B cell (primary cell): ENCODE data around the gene NFIB. TPM values are rescaled to one million over a fixed set of nuclear protein-coding genes. Genes with fewer than 3 reads are reported as not detected.

Source experiments
- ATAC-seq: fragments of 200-7000 bp; cut with Tn5 transposase; one replicate; pipeline ENCODE4 v1.10.0; 2021; ENCODE audit warnings: low read depth, mild to moderate bottlenecking, moderate number of reproducible peaks, moderate library complexity
- CTCF ChIA-PET: fragments of 350-600 bp; sonication (Branson Sonifier 250); formaldehyde crosslinking; loops from one replicate; lab custom pipeline; 2021; ENCODE audit warnings: antibody characterized with exemption, inconsistent platforms; lab: Charles Lee
- POLR2A ChIA-PET: fragments of 350-600 bp; sonication (Branson Sonifier 250); formaldehyde crosslinking; loops from one replicate; lab custom pipeline; 2021; ENCODE audit warnings: antibody characterized with exemption; lab: Charles Lee
- DNase-seq: peaks from one replicate; pipeline ENCODE4 v3.0.0; 2013
- H2AFZ ChIP-seq: 2 replicates; pipeline ENCODE4 v1.6.1; 2012; ENCODE audit warnings: mild to moderate bottlenecking, low read depth, low read length; ENCODE audit not compliant: insufficient read depth, poor library complexity, severe bottlenecking
- H3K27ac ChIP-seq, 2 donors: 1 replicate in 1 of 2; 2 replicates in 1 of 2; pipeline ENCODE4 v1.5.1; 2012 to 2013; ENCODE audit warnings: low read length in 2 of 2, mild to moderate bottlenecking in 2 of 2, moderate library complexity in 1 of 2
- H3K27me3 ChIP-seq, 4 experiments: fragments of 200-600 bp in 1 of 4; sonication (generic) in 1 of 4; replicated peaks in 1 of 4; 1 replicate in 2 of 4; 2 replicates in 2 of 4; pipeline versions ENCODE4 v1.6.1 to v1.7.0; 2013 to 2016; ENCODE audit warnings: low read length in 3 of 4, mild to moderate bottlenecking in 2 of 4, mixed read lengths in 1 of 4, moderate library complexity in 1 of 4; ENCODE audit not compliant: insufficient read depth in 4 of 4, control insufficient read depth in 3 of 4; ENCODE audit errors: control extremely low read depth in 1 of 4
- H3K36me3 ChIP-seq, 2 experiments: replicated peaks in 1 of 2; 1 replicate in 1 of 2; 2 replicates in 1 of 2; pipeline versions ENCODE4 v1.6.1 to v1.7.1; 2013; ENCODE audit warnings: low read length in 1 of 2; ENCODE audit not compliant: insufficient read depth in 2 of 2, control insufficient read depth in 1 of 2; ENCODE audit errors: control extremely low read depth in 1 of 2, extremely low read depth in 1 of 2
- H3K4me1 ChIP-seq, 2 donors: fragments of 200-600 bp in 1 of 2; sonication (generic) in 1 of 2; 1 replicate in 1 of 2; 2 replicates in 1 of 2; pipeline versions ENCODE4 v1.5.1 to v1.6.1; 2013 to 2017; ENCODE audit warnings: low read length in 2 of 2; ENCODE audit not compliant: control insufficient read depth in 2 of 2, insufficient read depth in 2 of 2
- H3K4me2 ChIP-seq: replicated peaks from 2 replicates; pipeline ENCODE3; 2012; ENCODE audit warnings: mild to moderate bottlenecking, low read depth, low read length; ENCODE audit not compliant: poor library complexity, severe bottlenecking
- H3K4me3 ChIP-seq, 5 experiments: fragments of 200-600 bp in 1 of 5; sonication (generic) in 1 of 5; 1 replicate in 3 of 5; 2 replicates in 2 of 5; pipeline versions ENCODE4 v1.5.1 to v1.7.0; 2011 to 2016; ENCODE audit warnings: low read length in 4 of 5, mild to moderate bottlenecking in 4 of 5, low read depth in 2 of 5, control low read depth in 1 of 5, moderate library complexity in 1 of 5; ENCODE audit not compliant: insufficient read depth in 1 of 5; ENCODE audit errors: control extremely low read depth in 1 of 5, extremely low read depth in 1 of 5
- H3K79me2 ChIP-seq: fragments of 200-600 bp; sonication (generic); one replicate; pipeline ENCODE4 v1.6.0; 2016; ENCODE audit warnings: low read length; ENCODE audit not compliant: control insufficient read depth, insufficient read depth
- H3K9ac ChIP-seq: fragments of 200-600 bp; sonication (generic); 2 replicates; pipeline ENCODE4 v1.6.1; 2017; ENCODE audit warnings: mild to moderate bottlenecking, low read length, moderate library complexity
- H3K9me3 ChIP-seq, 3 donors: one replicate each; pipeline versions ENCODE4 v1.6.1 to v1.7.1; 2013; ENCODE audit warnings: low read length in 2 of 3; ENCODE audit not compliant: control insufficient read depth in 2 of 3, insufficient read depth in 1 of 3; ENCODE audit errors: control extremely low read depth in 1 of 3
- H4K20me1 ChIP-seq: 2 replicates; pipeline ENCODE4 v1.6.0; 2012; ENCODE audit warnings: mild to moderate bottlenecking, low read length; ENCODE audit not compliant: insufficient read depth, control insufficient read depth, poor library complexity, severe bottlenecking
- H3K27ac Mint-ChIP-seq: one replicate; pipeline ENCODE4 v1.8.0; 2021; ENCODE audit warnings: mixed read lengths
- H3K27me3 Mint-ChIP-seq: one replicate; pipeline ENCODE4 v1.8.0; 2021; ENCODE audit warnings: mixed read lengths
- H3K4me1 Mint-ChIP-seq: one replicate; pipeline ENCODE4 v1.8.0; 2021; ENCODE audit warnings: mixed read lengths
- H3K4me3 Mint-ChIP-seq: one replicate; pipeline ENCODE4 v1.8.0; 2021; ENCODE audit warnings: mixed read lengths
- H3K9me3 Mint-ChIP-seq: one replicate; pipeline ENCODE4 v1.8.0; 2022; ENCODE audit warnings: mixed read lengths; ENCODE audit not compliant: insufficient read depth
- EZH2 ChIP-seq: IDR thresholded peaks from 2 replicates; pipeline ENCODE4 v1.6.1; 2012; ENCODE audit warnings: borderline replicate concordance, low read depth, mild to moderate bottlenecking, moderate library complexity, low read length; ENCODE audit not compliant: insufficient read depth, poor library complexity, severe bottlenecking
- WGBS: methylation state at CpG from one replicate; pipeline ENCODE4 v1.1.5; 2013; ENCODE audit warnings: missing lambda C conversion rate; ENCODE audit not compliant: insufficient coverage; 5-methylcytosine and 5-hydroxymethylcytosine counted together
- intact Hi-C: fragments of 100-400 bp; cut with micrococcal nuclease; formaldehyde crosslinking; loops from one replicate; pipeline ENCODE4 v1.10.0; 2022
- polyA plus RNA-seq: library from polyadenylated mRNA; depleted of rRNA; stranded (reverse); fragments of >200 nt; gene quantifications from 2 replicates; pipeline ENCODE4 v1.2.3, GENCODE V29; 2012
- total RNA-seq, 2 donors: library from RNA; stranded (reverse); fragments of 120-200 nt in 1 of 2; gene quantifications; 1 replicate in 1 of 2; 2 replicates in 1 of 2; pipeline versions ENCODE4 v1.2.3 to v1.2.4, GENCODE V29; 2013 to 2022
- TF ChIP-seq, protein P1 (sequence below): fragments of 200-600 bp; IDR thresholded peaks from one replicate; pipeline ENCODE4 v1.8.0; 2022; ENCODE audit warnings: antibody characterized with exemption, mild to moderate bottlenecking

The NFIB gene
- total and polyA plus RNA-seq, 2 donors (not counting 1 experiment from before 2014, with no cell fraction given) = not detected

DNA sequence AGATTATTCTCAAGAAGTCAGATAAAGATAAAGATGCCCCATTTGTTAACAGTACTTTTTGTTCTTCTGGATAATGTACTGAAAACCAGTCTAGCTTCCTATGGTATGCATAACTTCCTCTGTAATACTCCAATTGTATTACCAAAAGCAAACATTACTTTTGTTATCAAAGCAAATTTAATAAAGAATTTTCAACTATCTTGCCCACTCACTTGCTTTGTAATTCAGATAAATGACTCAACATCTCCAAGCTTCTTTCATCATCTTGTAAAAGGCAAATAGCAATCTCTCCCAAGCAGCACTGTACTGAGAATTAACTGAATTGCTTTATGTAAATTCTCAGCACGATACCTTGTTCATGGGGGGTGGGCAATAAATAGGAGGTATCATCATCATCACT lies 98.3 kb downstream of the NFIB start:
- Histone ChIP-seq H3K36me3 (no peaks in the 10 kb centered on the region), H3K27me3 (no peaks in the 10 kb centered on the region), H3K4me3 (no peak overlapping the region), H3K9me3 (no peaks in the 10 kb centered on the region), H3K4me1 (no peaks in the 10 kb centered on the region), H3K4me2 (no peak overlapping the region), H3K79me2 (no peaks in the 10 kb centered on the region), H3K27ac (no peak overlapping the region), H3K9ac (no peak overlapping the region), H4K20me1 (no peaks in the 10 kb centered on the region), H2AFZ (no peak overlapping the region)
- H3K4me3 Mint-ChIP-seq = no peak overlapping the region
- intact Hi-C loops = no loop called here
- TF ChIP-seq, protein P1, sequence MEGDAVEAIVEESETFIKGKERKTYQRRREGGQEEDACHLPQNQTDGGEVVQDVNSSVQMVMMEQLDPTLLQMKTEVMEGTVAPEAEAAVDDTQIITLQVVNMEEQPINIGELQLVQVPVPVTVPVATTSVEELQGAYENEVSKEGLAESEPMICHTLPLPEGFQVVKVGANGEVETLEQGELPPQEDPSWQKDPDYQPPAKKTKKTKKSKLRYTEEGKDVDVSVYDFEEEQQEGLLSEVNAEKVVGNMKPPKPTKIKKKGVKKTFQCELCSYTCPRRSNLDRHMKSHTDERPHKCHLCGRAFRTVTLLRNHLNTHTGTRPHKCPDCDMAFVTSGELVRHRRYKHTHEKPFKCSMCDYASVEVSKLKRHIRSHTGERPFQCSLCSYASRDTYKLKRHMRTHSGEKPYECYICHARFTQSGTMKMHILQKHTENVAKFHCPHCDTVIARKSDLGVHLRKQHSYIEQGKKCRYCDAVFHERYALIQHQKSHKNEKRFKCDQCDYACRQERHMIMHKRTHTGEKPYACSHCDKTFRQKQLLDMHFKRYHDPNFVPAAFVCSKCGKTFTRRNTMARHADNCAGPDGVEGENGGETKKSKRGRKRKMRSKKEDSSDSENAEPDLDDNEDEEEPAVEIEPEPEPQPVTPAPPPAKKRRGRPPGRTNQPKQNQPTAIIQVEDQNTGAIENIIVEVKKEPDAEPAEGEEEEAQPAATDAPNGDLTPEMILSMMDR = no peak
- no peaks in the 10 kb centered on the region for H3K4me1 Mint-ChIP-seq
- H3K9me3 Mint-ChIP-seq = no peaks in the 10 kb centered on the region
- CTCF ChIA-PET = no interaction called here
- DNase-seq = no peak
- ATAC-seq = no peak
- POLR2A ChIA-PET = no interaction called here
- H3K27me3 Mint-ChIP-seq = no peaks in the 10 kb centered on the region
- WGBS = no CpG with 5 or more reads among the region's 1 CpG
- no peak overlapping the region for H3K27ac Mint-ChIP-seq

DNA sequence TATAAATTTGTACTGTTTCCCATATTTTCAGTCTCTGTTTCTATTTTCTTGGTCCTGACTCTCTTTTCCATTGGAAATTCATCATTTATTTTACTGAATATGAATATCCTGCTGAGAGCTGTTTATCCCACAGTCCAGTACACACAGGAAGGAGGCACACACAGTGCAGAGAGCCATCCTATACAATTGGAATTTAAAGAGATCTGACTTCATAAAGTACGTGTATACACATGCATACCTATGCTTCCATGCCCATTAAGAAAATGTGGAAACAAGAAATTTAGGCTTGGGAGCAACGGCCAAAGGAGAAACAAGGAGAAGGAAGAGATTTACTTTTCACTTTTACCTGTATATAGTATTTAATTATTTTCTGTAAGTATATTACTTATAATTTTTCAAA lies 99.2 kb downstream of the NFIB start:
- H2AFZ ChIP-seq = no peak overlapping the region
- ATAC-seq (no peak), DNase-seq (no peak)
- H3K4me1 Mint-ChIP-seq = no peaks in the 10 kb centered on the region
- H3K4me3 Mint-ChIP-seq = no peak overlapping the region
- H3K27me3 ChIP-seq = no peaks in the 10 kb centered on the region
- H3K27me3 Mint-ChIP-seq = no peaks in the 10 kb centered on the region
- H3K4me2 ChIP-seq = no peak overlapping the region
- H3K79me2 ChIP-seq = no peaks in the 10 kb centered on the region
- H3K27ac Mint-ChIP-seq = no peak overlapping the region
- H3K9ac ChIP-seq = no peak overlapping the region
- H3K27ac ChIP-seq = no peak overlapping the region
- no peak overlapping the region for H3K4me3 ChIP-seq
- H3K9me3 ChIP-seq = no peaks in the 10 kb centered on the region
- H4K20me1 ChIP-seq = no peaks in the 10 kb centered on the region
- intact Hi-C loops = no loop called here
- WGBS = no CpG with 5 or more reads among the region's 2 CpGs
- ChIA-PET POLR2A (no interaction called here), CTCF (no interaction called here)
- H3K4me1 ChIP-seq = no peaks in the 10 kb centered on the region
- H3K36me3 ChIP-seq = no peaks in the 10 kb centered on the region
- no peak for TF ChIP-seq EZH2
- TF ChIP-seq, protein P1 = no peak
- no peaks in the 10 kb centered on the region for H3K9me3 Mint-ChIP-seq
